ENCODE results near the gene FANCG. TPM values are rescaled to one million over a fixed set of nuclear protein-coding genes. Genes with fewer than 3 reads are reported as not detected.

The FANCG gene
- total RNA-seq, 1 donor from 2014 or later = 14.1 TPM

DNA sequence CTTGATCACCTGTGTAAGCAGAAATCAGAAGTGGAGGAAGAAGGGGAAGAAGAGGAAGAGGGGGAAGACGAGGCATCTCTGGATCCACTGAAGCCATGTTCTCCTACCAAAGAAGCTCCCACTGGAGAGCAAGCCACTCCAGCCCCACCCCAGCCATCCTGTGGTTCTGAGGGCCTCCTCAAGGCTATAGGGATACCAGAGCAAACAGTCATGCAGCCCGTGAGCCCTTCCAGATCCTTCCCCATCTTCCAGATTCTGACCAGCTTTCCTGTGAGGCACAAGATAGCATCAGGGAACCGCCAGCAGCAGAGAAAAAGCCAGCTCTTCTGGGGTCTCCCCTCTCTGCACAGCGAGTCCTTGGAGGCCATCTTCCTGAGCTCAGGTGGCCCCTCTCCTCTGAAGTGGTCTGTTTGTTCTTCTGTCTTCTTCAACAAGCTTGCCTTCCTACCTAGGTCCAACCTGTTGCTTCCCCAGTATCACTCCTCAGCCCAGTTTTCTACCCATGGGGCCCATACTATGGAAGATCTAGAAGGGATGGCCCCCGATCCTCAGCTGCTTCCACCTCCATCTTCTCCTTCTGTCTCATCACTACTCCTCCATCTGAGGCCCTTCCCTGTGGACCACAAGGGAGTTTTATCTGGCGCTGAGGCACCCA lies 36.7 kb downstream of the FANCG start:
- Mint-ChIP-seq H3K4me1 (ENCODE audit: low read depth, unreplicated experiment) (peaks cover 24% of the 10 kb centered on the region), H3K4me3 (ENCODE audit: unreplicated experiment) (no peak overlapping the region), H3K36me3 (ENCODE audit: low read depth, unreplicated experiment) (peaks cover 33% of the 10 kb centered on the region), H3K27ac (ENCODE audit: unreplicated experiment) (no peak overlapping the region), H3K9me3 (ENCODE audit: unreplicated experiment) (peaks cover 2% of the 10 kb centered on the region), H3K27me3 (ENCODE audit: low read depth, unreplicated experiment) (no peaks in the 10 kb centered on the region)
- Histone ChIP-seq H3K27me3 (ENCODE audit: insufficient read depth, low read length) (no peaks in the 10 kb centered on the region), H3K4me1 (ENCODE audit: insufficient read depth, low read length) (peaks cover 4% of the 10 kb centered on the region), H3K4me2 (ENCODE audit: low read length) (no peak overlapping the region), H3K9ac (ENCODE audit: low read length) (no peak overlapping the region), H3K36me3 (ENCODE audit: insufficient read depth, low read length) (no peaks in the 10 kb centered on the region), H3K9me3 (ENCODE audit: insufficient read depth, low read depth, low read length) (no peaks in the 10 kb centered on the region), H3K4me3 (ENCODE audit: insufficient read depth, low read depth, low read length) (no peak overlapping the region), H3K27ac (ENCODE audit: low read depth, low read length) (no peak overlapping the region), H2AFZ (ENCODE audit: low read depth, low read length) (no peak overlapping the region), H3K79me2 (ENCODE audit: insufficient read depth, low read length) (no peaks in the 10 kb centered on the region), H4K20me1 (ENCODE audit: insufficient read depth, low read length) (peaks cover 24% of the 10 kb centered on the region)
- FAIRE-seq (no peak), DNase-seq (ENCODE audit: low read depth) (no peak)
- TF ChIP-seq CTCF (IDR thresholded peaks at IDR 0.05; ENCODE audit: insufficient read depth, low read depth, low read length) = no peak
- no peak for TF ChIP-seq EZH2 (IDR thresholded peaks at IDR 0.05; ENCODE audit: insufficient read depth, low read length)

- Mint-ChIP-seq H3K27ac (ENCODE audit: unreplicated experiment) (peak overlapping the region; percentile 12), H3K4me3 (ENCODE audit: unreplicated experiment) (no peak overlapping the region), H3K27me3 (ENCODE audit: low read depth, unreplicated experiment) (no peaks in the 10 kb centered on the region), H3K4me1 (ENCODE audit: low read depth, unreplicated experiment) (peaks cover 24% of the 10 kb centered on the region), H3K9me3 (ENCODE audit: unreplicated experiment) (peaks cover 2% of the 10 kb centered on the region), H3K36me3 (ENCODE audit: low read depth, unreplicated experiment) (peaks cover 34% of the 10 kb centered on the region)
- Histone ChIP-seq H4K20me1 (ENCODE audit: insufficient read depth, low read length) (peaks cover 20% of the 10 kb centered on the region), H3K4me2 (ENCODE audit: low read length) (no peak overlapping the region), H3K9ac (ENCODE audit: low read length) (no peak overlapping the region), H2AFZ (ENCODE audit: low read depth, low read length) (no peak overlapping the region), H3K27ac (ENCODE audit: low read depth, low read length) (no peak overlapping the region), H3K4me3 (ENCODE audit: insufficient read depth, low read depth, low read length) (no peak overlapping the region), H3K9me3 (ENCODE audit: insufficient read depth, low read depth, low read length) (no peaks in the 10 kb centered on the region), H3K36me3 (ENCODE audit: insufficient read depth, low read length) (no peaks in the 10 kb centered on the region), H3K27me3 (ENCODE audit: insufficient read depth, low read length) (no peaks in the 10 kb centered on the region), H3K4me1 (ENCODE audit: insufficient read depth, low read length) (peaks cover 4% of the 10 kb centered on the region), H3K79me2 (ENCODE audit: insufficient read depth, low read length) (no peaks in the 10 kb centered on the region)
- DNase-seq (ENCODE audit: low read depth) (no peak), FAIRE-seq (no peak)
- TF ChIP-seq EZH2 (IDR thresholded peaks at IDR 0.05; ENCODE audit: insufficient read depth, low read length) (no peak), CTCF (IDR thresholded peaks at IDR 0.05; ENCODE audit: insufficient read depth, low read depth, low read length) (no peak)
Observed at GRCh38 chr9:35042081-35042604, 37.6 kb downstream of the FANCG start.

Data from astrocyte (in vitro differentiated cells and primary cell).